HG03469 (cell line): ENCODE data around the gene MYPN.

ENCODE experiments used
- ATAC-seq: cut with Tn5 transposase; IDR thresholded peaks from one replicate; pipeline ENCODE4 v1.9.1; 2021; ENCODE audit warnings: mild to moderate bottlenecking, moderate library complexity, moderate number of reproducible peaks; ENCODE audit not compliant: unreplicated experiment

The MYPN gene

GRCh38 chr10:68261132-68261856, 152.0 kb downstream of the MYPN start:
- no peak for ATAC-seq
